Non-pigmented ciliary epithelial cell (primary cell): ENCODE data around the gene NCKAP1.
"Not testable (repeated sequence)": the region's sequence is repeated elsewhere in the genome, so short reads cannot be mapped to it uniquely, and the experiment has no call there.

Experiments
- DNase-seq: peaks from one replicate; pipeline ENCODE4 v3.0.0-alpha.2; 2010; ENCODE audit warnings: low read depth

NCKAP1 gene

GRCh38 chr2:183009249-183009899, 28.9 kb downstream of the NCKAP1 start:
- no peak for DNase-seq

GRCh38 chr2:183001948-183002347, 36.3 kb downstream of the NCKAP1 start:
- DNase-seq, result no peak

GRCh38 chr2:183000846-183001245, 37.4 kb downstream of the NCKAP1 start:
- no peak for DNase-seq

GRCh38 chr2:182999348-183000028, 38.8 kb downstream of the NCKAP1 start:
- DNase-seq, result no peak

GRCh38 chr2:182994228-182994912, 43.9 kb downstream of the NCKAP1 start:
- no peak for DNase-seq

GRCh38 chr2:182982941-182983340, 55.3 kb downstream of the NCKAP1 start:
- DNase-seq, result no peak

GRCh38 chr2:182981475-182981874, 56.8 kb downstream of the NCKAP1 start:
- not testable (repeated sequence) for DNase-seq

- DNase-seq, result no peak
Measured at GRCh38 chr2:182980652-182981051, 57.6 kb downstream of the NCKAP1 start.

GRCh38 chr2:182980115-182980514, 58.1 kb downstream of the NCKAP1 start:
- peak; percentile 11 for DNase-seq

GRCh38 chr2:182977463-182977862, 60.8 kb downstream of the NCKAP1 start:
- DNase-seq, result no peak

GRCh38 chr2:182973441-182974352, 64.6 kb downstream of the NCKAP1 start:
- DNase-seq, result no peak

GRCh38 chr2:182972548-182972942, 65.7 kb downstream of the NCKAP1 start:
- no peak for DNase-seq

- DNase-seq, result no peak
Measured at GRCh38 chr2:182971820-182972547, 66.3 kb downstream of the NCKAP1 start.

GRCh38 chr2:182970486-182970885, 67.8 kb downstream of the NCKAP1 start:
- no peak for DNase-seq

GRCh38 chr2:182968493-182968892, 69.8 kb downstream of the NCKAP1 start:
- no peak for DNase-seq

- DNase-seq, result not testable (repeated sequence)
Measured at GRCh38 chr2:182966356-182966755, 71.9 kb downstream of the NCKAP1 start.

- DNase-seq, result no peak
Measured at GRCh38 chr2:182962641-182963040, 75.6 kb downstream of the NCKAP1 start.

GRCh38 chr2:182960869-182961268, 77.4 kb downstream of the NCKAP1 start:
- not testable (repeated sequence) for DNase-seq

- no peak for DNase-seq
Measured at GRCh38 chr2:182954789-182955188, 83.5 kb downstream of the NCKAP1 start.

GRCh38 chr2:182952741-182953450, 85.4 kb downstream of the NCKAP1 start:
- DNase-seq, result peak; percentile 47
